Colonic mucosa (tissue), 4 donors: ENCODE results near the gene NRG2. TPM values are rescaled to one million over a fixed set of nuclear protein-coding genes. Genes with fewer than 3 reads are reported as not detected.

Experiments used
- DNase-seq: peaks from one replicate; pipeline ENCODE4 v3.0.0-alpha.2; 2020
- H3K27ac ChIP-seq: fragments of 200-600 bp; one replicate; pipeline ENCODE4 v1.8.0; 2021
- H3K27me3 ChIP-seq: fragments of 200-600 bp; one replicate; pipeline ENCODE4 v1.8.0; 2021
- H3K36me3 ChIP-seq: fragments of 200-600 bp; one replicate; pipeline ENCODE4 v1.8.0; 2021
- H3K4me1 ChIP-seq: fragments of 200-600 bp; one replicate; pipeline ENCODE4 v1.8.0; 2021; ENCODE audit warnings: mild to moderate bottlenecking
- H3K4me3 ChIP-seq: fragments of 200-600 bp; one replicate; pipeline ENCODE4 v1.8.0; 2021
- H3K9ac ChIP-seq, 2 donors: one replicate each; pipeline ENCODE4 v1.7.0; 2013; ENCODE audit warnings: control low read depth in 2 of 2, low read depth in 2 of 2, low read length in 2 of 2
- H3K9me3 ChIP-seq: fragments of 200-600 bp; one replicate; pipeline ENCODE4 v1.8.0; 2021
- intact Hi-C: fragments of 100-400 bp; cut with DNase I; formaldehyde crosslinking; loops from one replicate; pipeline ENCODE4 v1.14.1; 2022
- total RNA-seq, 2 donors: library from RNA; stranded (reverse); fragmentation: NEBNext Ultra II Directional in 1 of 2; extraction: Animal tissue kit (Norgen Biotek cat#: 25700) in 1 of 2; gene quantifications; one replicate each; pipeline ENCODE4 v1.2.1, GENCODE V29; 2021
- TF ChIP-seq, protein P1 (sequence below): fragments of 200-600 bp; IDR thresholded peaks from one replicate; pipeline ENCODE4 v1.8.0; 2022; ENCODE audit warnings: antibody characterized with exemption, mild to moderate bottlenecking
- donor health status: healthy.
- donor health status: DM: no; HTN: no; CAD: no.
- donor health status: DM: no; HTN: no; CAD: no.

The NRG2 gene
- total RNA-seq, 2 donors from 2014 or later: 0.10 to 0.48 TPM

DNA sequence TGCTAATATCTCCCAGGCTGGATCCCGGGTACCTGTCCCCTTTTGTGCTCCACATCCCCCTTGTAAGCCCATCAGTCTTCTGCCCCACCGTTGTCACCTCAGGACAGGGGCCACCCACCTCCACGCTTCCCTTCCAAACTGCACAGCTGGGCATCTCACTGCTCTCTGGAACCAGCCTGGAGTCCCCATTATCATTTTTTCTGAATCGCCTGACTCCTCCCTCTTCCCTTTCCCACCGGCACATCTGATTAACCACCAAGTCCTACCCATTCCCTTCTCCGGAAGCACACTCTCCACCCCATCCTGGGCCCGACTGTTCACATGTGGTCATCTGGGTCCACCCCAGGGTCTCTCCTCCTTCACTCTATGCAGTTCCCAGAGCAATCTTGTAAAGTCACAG, 193.6 kb downstream of the NRG2 start:
- no peak overlapping the region for H3K27ac ChIP-seq
- no peak for DNase-seq
- TF ChIP-seq, protein P1, sequence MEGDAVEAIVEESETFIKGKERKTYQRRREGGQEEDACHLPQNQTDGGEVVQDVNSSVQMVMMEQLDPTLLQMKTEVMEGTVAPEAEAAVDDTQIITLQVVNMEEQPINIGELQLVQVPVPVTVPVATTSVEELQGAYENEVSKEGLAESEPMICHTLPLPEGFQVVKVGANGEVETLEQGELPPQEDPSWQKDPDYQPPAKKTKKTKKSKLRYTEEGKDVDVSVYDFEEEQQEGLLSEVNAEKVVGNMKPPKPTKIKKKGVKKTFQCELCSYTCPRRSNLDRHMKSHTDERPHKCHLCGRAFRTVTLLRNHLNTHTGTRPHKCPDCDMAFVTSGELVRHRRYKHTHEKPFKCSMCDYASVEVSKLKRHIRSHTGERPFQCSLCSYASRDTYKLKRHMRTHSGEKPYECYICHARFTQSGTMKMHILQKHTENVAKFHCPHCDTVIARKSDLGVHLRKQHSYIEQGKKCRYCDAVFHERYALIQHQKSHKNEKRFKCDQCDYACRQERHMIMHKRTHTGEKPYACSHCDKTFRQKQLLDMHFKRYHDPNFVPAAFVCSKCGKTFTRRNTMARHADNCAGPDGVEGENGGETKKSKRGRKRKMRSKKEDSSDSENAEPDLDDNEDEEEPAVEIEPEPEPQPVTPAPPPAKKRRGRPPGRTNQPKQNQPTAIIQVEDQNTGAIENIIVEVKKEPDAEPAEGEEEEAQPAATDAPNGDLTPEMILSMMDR: no peak
- no peaks in the 10 kb centered on the region for H3K4me1 ChIP-seq
- H3K4me3 ChIP-seq: no peak overlapping the region
- intact Hi-C loops: no loop called here
- peaks cover 14% of the 10 kb centered on the region for H3K27me3 ChIP-seq
- H3K9me3 ChIP-seq: no peaks in the 10 kb centered on the region
- no peak overlapping the region for H3K9ac ChIP-seq
- H3K36me3 ChIP-seq: no peaks in the 10 kb centered on the region

DNA sequence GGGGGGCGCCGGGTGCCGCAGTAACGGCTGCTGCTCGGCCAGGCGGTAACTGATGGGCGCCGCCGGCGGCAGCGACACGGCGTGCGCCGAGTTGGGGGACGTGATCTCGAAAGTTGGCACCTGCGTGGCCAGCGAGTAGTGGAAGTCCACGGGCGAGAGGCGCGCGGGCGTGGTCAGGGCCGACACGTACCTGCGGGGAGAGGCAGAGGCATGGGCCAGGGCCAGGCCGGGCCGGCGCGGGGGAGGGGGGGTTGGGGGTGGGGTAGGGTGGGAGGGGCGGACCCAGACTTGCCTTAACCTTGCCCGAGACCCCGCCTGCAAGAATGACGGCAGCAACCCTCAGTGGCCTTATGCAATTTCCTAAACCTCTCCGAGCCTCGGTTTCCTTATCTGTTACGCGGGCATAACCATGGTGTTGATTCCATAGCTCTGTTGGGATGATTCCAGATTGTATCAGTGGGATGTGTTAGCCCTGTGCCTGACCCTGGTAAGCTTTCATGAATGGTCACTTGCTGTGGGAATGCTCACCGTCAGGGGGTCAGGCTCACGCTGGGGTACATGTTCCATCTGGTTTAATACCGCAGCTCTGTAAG, 194.5 kb downstream of the NRG2 start:
- Histone ChIP-seq H3K9ac (peak overlapping the region in 1 of 2 donors; percentile 50), H3K4me3 (peak overlapping the region; percentile 42), H3K27me3 (peaks cover 14% of the 10 kb centered on the region), H3K36me3 (no peaks in the 10 kb centered on the region), H3K4me1 (no peaks in the 10 kb centered on the region), H3K9me3 (no peaks in the 10 kb centered on the region), H3K27ac (no peak overlapping the region)
- DNase-seq: no peak
- intact Hi-C loops: no loop called here
- TF ChIP-seq, protein P1: no peak

DNA sequence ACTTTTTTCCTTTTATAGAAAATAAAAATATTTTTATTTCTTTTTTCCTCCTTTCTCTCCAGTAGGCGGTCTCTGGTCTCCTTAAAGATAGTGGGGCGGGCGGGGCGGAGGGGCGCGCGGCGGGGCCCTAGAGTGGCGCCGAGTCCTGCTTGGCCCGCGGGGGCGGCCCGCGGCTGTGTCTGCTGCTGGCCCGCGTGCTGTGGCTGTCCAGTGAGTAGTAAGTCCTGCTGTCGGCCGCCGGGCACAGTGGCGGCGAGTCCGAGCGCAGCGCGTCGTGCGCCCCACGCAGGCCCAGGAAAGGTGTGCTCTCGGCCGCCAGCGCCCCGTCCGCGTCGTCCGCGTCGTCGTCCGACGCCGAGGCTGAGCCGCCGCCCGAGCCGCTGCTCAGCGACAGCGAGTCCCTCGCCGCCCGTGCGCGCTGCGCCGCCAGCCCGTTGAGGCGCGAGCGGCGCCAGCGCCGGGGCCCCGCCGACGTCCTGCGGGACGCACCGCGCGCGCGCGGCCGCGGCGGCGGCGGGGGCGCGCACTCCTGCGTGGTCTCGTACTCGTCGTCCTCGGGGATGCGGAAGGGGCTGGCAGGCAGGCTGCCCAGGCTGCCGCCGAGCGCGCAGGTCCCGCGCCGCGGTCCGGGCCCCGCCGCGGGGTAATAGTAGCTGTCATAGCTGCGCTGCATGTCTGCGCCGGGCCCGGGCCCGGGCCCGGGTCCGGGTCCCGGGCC, 195.2 kb downstream of the NRG2 start:
- intact Hi-C loops: no loop called here
- peak; percentile 25 for DNase-seq
- Histone ChIP-seq H3K27ac (no peak overlapping the region), H3K4me1 (no peaks in the 10 kb centered on the region), H3K4me3 (peak overlapping the region; percentile 42), H3K9me3 (no peaks in the 10 kb centered on the region), H3K36me3 (no peaks in the 10 kb centered on the region), H3K27me3 (peaks cover 14% of the 10 kb centered on the region), H3K9ac (peak overlapping the region in 1 of 2 donors; percentile 50)
- TF ChIP-seq, protein P1: no peak

DNA sequence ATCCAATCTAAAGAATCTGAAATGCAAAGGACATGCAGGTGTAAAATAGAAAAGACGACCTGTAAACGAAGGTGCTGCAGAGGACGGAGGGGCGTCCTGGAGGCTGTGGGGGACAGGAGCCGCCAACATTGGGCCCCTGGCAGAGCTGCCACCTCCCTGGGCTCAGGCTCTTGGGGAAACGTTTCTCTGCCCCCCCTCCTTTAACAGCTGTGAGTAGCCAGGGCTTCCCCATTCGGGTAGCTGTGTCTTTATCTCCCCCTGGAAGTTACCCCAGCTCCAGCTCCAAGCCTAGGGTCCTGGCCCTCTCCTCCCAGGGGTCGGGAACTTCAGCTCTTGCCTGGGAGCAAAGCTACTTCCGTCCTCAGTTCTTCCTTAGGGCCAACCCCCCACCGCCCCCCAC, 196.0 kb downstream of the NRG2 start:
- intact Hi-C loops: no loop called here
- H3K4me3 ChIP-seq: no peak overlapping the region
- H3K27me3 ChIP-seq: peaks cover 14% of the 10 kb centered on the region

DNA sequence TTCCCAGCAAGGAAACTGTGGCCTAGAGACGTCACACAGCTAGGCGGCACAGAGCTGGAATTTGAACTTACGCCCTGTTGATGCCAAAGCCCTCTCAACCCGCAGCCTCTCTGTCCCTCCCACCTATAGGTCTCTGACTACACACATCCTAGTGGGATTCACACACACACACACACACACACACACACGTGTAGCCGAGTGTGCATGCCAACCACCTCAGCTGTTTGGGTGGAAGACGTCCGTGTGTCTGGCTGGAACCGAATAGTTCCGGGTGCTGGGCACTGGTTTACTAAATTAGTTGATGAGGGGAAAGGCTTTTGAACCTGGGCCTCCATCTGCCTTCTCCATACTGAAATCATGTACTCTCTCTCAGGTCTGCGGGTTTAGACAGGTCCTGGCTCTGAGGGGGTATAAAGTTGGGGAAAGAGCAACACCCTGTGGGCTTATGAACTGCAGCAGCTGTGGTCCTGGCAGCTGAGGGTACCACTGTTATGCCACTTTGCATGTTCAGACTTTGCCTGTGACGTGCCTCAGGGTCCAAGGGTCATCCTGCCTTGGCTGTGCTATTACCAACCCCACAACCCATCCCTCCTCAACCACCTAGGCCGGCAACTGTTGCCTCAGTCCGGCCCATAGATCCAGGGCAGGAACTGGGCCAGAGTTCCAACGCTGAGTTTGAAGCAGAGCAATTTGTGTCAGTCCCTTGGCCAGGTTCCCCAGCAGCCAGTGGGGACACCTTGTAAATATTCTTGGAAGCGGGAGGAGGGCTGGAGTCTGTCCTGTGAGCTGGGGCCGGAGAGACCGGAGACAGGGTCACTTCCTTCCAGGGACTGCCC, 197.0 kb downstream of the NRG2 start:
- intact Hi-C loops: no loop called here
- H3K27ac ChIP-seq: no peak overlapping the region
- DNase-seq: no peak
- H3K4me1 ChIP-seq: no peaks in the 10 kb centered on the region
- peaks cover 14% of the 10 kb centered on the region for H3K27me3 ChIP-seq
- TF ChIP-seq, protein P1: no peak
- no peak overlapping the region for H3K9ac ChIP-seq
- no peak overlapping the region for H3K4me3 ChIP-seq
- no peaks in the 10 kb centered on the region for H3K9me3 ChIP-seq
- no peaks in the 10 kb centered on the region for H3K36me3 ChIP-seq

More for the DNA sequence above, 196.0 kb downstream of the NRG2 start:
- DNase-seq: no peak
- TF ChIP-seq, protein P1: no peak
- H3K4me1 ChIP-seq: no peaks in the 10 kb centered on the region
- no peak overlapping the region for H3K27ac ChIP-seq
- H3K36me3 ChIP-seq: no peaks in the 10 kb centered on the region
- H3K9ac ChIP-seq: no peak overlapping the region
- H3K9me3 ChIP-seq: no peaks in the 10 kb centered on the region
